ES-I3 (cell line): ENCODE measurements around the gene NCBP2L.

Source experiments
- H3K36me3 ChIP-seq: 2 replicates; pipeline ENCODE4 v1.6.1; 2013; ENCODE audit warnings: mild to moderate bottlenecking, low read length, control low read depth, moderate library complexity; ENCODE audit not compliant: insufficient read depth
- H3K4me1 ChIP-seq: 2 replicates; pipeline ENCODE4 v1.6.1; 2013; ENCODE audit warnings: mild to moderate bottlenecking, control low read depth, low read length; ENCODE audit not compliant: insufficient read depth
- H3K9ac ChIP-seq: 2 replicates; pipeline ENCODE4 v1.6.1; 2013; ENCODE audit warnings: low read depth, mild to moderate bottlenecking, low read length, moderate library complexity
- H3K9me3 ChIP-seq: 2 replicates; pipeline ENCODE4 v1.6.1; 2013; ENCODE audit warnings: mild to moderate bottlenecking, low read length, moderate library complexity; ENCODE audit not compliant: control insufficient read depth, insufficient read depth

Gene NCBP2L

DNA sequence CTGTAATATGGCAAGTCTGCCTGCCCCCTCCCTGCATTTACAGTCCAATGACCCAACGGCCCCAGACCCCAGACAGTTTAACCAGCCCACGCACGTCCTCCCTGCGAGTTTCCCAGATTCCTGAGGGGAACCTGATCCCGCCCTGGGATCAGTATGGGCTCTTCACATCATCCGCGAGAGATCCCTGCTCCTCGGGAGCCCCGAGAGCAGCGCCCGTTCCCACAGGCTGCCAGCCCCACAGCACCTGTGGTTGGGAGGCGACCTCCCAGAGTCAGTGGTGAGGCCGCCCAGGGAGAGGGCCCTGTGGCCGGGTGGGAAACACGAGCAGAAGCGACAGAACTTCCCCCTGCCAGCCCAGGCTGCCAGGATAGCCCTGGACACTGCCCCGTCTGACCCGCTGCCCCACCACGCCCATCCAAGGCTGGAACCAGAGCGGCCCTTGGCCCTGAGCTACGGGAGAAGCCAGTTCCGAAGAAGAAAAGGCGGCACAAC, 34.8 kb upstream of the NCBP2L start:
- H3K9ac ChIP-seq = peak overlapping the region; percentile 45
- H3K4me1 ChIP-seq = peaks cover 13% of the 10 kb centered on the region

DNA sequence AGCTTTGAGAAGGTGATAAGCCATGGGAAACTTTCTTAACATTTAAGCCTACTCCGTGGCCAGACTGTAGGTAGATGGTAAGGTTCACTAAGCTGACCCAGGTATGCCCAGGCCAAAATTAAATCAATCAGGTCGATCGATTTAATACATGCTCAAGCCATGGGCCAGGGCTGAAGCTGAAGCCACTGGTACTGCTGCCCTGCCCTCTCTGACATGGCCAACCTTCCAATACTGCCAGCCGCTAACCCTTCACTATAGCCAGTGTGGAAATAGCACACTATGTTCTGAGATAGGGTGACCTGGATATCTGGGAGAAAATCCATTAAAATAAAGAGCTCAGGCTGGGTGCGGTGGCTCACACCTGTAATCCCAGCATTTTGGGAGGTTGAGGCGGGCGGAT, 33.5 kb upstream of the NCBP2L start:
- Histone ChIP-seq H3K36me3 (no peaks in the 10 kb centered on the region), H3K9me3 (no peaks in the 10 kb centered on the region), H3K9ac (no peak overlapping the region), H3K4me1 (peaks cover 13% of the 10 kb centered on the region)

More for the DNA sequence above, 34.8 kb upstream of the NCBP2L start:
- H3K36me3 ChIP-seq = no peaks in the 10 kb centered on the region
- no peaks in the 10 kb centered on the region for H3K9me3 ChIP-seq

DNA sequence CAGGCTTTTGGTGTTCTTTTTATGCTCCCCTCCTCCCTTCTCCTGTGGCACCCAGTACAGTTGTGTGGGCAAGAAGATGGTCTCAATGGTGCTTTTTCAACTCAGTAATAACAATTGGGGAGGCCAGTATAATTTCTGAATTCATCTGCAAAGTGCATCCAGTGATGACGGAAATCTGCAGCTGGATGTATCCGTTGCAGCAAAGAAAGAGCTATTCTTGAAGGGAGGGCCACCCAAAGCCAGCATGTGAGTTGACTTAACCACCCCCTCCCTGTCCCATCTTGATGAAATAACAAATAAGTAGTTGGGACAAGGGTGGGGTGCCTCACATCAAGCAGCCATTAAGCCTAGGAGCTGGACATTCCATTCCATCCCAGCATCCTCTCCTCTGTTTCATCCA, 32.7 kb upstream of the NCBP2L start:
- no peaks in the 10 kb centered on the region for H3K36me3 ChIP-seq
- H3K9me3 ChIP-seq = no peaks in the 10 kb centered on the region
- peaks cover 13% of the 10 kb centered on the region for H3K4me1 ChIP-seq
- H3K9ac ChIP-seq = no peak overlapping the region

DNA sequence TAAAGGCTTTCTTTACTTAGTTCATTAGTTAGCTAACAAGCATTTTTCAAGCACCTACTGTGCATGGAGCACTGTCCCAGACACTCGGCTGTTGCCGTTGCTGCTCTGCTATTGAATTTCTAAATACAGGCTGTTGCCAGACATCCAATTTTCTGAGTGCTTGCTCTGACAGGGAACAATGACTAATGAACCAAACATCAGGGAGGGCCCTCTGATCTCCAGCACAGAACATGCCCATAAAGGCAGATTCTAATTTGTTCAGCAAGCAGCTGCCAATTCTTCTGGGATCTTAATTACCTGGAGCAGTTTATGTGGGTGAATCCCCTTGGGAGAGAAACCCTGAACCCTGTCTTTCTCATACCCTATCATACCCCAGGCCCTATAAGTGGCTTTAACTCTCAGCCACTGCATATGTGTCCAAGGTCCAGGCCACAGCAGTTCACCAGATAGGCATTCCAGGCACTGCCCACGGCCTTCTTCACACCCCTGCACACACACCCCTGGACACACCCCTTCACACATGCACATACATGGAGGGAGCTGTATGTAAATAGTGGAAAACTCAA, 29.9 kb upstream of the NCBP2L start:
- no peak overlapping the region for H3K9ac ChIP-seq
- H3K4me1 ChIP-seq = peaks cover 13% of the 10 kb centered on the region
- no peaks in the 10 kb centered on the region for H3K9me3 ChIP-seq
- H3K36me3 ChIP-seq = no peaks in the 10 kb centered on the region; the same call in 1 of the 2 replicates

DNA sequence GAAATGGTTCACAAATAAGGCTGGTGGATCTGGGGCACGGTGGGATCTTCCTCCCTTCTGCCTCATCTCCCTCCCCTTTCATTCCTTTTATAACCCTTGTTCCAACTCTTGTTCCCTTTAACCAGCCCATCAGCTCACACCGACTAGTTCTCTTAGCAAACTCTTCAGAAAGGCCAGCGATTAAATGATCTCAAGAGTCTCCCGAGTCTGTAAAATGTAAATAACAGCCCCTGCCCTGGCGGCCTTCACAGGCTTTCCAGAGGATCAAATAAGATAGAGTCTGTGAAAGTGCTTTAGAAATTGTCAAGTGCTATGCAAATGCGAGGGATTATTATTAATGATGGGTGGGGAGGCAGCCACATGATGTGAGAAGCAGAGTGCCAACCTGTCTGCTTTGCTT, 29.0 kb upstream of the NCBP2L start:
- H3K4me1 ChIP-seq = peaks cover 7% of the 10 kb centered on the region; the same call in 1 of the 2 replicates
- no peaks in the 10 kb centered on the region; the same call in 1 of the 2 replicates for H3K36me3 ChIP-seq
- no peaks in the 10 kb centered on the region for H3K9me3 ChIP-seq
- no peak overlapping the region for H3K9ac ChIP-seq

DNA sequence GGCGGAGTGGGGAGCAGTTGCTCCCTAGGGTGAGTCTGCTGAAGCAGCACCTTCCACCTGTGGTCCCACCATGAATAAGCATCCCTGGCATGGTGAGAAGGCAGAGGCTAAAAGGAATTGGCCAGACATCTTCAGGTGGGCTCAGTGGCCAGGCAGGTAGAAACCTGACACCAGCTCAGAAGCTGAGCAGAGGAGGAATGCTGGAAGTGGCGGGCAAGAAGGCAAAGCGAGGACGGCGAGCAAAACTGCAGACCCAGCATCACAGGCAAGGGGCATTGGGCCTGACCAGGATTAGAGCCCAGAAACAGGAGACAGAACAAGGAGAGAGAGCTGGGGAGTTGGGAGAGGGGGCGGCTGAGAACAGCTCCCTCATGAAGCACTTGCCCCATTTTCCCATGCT, 27.3 kb upstream of the NCBP2L start:
- no peak overlapping the region for H3K9ac ChIP-seq
- H3K4me1 ChIP-seq = peaks cover 7% of the 10 kb centered on the region; the same call in 1 of the 2 replicates
- H3K9me3 ChIP-seq = no peaks in the 10 kb centered on the region
- no peaks in the 10 kb centered on the region; the same call in 1 of the 2 replicates for H3K36me3 ChIP-seq

DNA sequence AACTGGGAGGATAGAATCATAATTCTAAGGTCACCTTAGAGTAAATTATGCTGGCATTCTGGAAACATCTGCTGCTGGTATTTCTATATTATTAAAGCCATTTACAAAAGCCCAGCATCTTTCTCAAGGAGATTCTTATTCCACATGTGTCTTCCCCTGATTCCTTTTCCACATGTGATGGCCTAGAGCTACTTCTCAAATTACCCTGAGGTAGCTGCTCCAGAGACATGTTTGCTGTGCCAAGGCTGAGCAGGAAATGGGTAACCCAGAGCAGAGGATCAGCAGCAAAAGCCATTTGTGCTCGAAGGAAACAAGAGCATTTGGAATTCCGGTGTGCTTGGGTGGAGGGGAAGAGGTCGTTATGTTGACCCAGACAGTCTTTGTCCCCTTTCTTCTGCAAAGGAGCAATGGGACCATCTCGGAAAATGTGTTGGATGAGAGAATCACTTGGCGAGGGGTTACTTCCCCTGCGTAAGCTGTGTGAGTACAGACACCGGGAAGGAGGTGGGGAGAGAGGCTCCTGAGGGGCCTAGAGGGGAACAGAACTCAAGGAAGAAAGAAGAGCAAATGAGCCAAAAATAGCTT, 26.6 kb upstream of the NCBP2L start:
- Histone ChIP-seq H3K9me3 (no peaks in the 10 kb centered on the region), H3K4me1 (peaks cover 7% of the 10 kb centered on the region; the same call in 1 of the 2 replicates), H3K9ac (no peak overlapping the region), H3K36me3 (no peaks in the 10 kb centered on the region; the same call in 1 of the 2 replicates)

DNA sequence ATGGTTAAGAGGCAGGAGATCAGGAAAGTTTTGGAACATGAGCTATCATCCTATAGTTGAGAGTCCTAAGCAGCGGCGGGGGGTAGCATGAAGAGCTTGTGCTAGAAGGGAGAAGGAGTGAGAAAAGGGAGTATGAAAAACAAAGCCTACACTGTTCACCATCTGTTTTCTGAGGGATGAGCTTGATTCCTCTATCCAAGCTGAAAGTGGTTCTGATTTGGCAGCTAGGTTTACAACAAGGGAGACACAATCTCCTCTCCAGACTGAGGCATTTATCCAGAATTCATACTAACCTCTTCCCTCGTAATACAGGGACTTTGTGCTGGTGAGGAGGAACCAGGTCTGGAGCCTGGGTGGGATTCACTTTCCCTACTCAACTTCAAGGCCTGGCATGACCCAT, 25.5 kb upstream of the NCBP2L start:
- H3K9ac ChIP-seq = no peak overlapping the region
- H3K4me1 ChIP-seq = peaks cover 7% of the 10 kb centered on the region; the same call in 1 of the 2 replicates
- no peaks in the 10 kb centered on the region; the same call in 1 of the 2 replicates for H3K36me3 ChIP-seq
- H3K9me3 ChIP-seq = no peaks in the 10 kb centered on the region

DNA sequence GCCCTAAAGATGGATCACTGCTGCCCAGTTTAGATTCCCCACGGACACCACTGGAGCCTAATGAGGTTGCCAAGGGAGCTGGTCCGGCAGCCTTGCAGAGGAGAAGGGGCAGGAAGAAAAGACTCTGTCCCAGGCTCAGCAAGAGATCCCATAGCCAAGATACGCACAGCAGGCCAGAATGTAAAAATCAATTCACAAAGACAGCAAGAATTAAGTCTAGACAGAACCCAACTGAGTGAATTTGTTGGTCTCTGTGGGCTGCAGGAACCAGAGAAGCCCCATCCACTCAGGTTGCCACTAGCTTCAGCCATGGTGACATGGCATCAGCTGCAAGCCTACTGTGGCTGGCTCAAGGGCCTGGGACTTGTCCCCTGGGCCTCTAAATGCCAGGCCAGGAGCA, 24.8 kb upstream of the NCBP2L start:
- Histone ChIP-seq H3K9ac (no peak overlapping the region), H3K4me1 (peaks cover 7% of the 10 kb centered on the region; the same call in 1 of the 2 replicates), H3K9me3 (no peaks in the 10 kb centered on the region), H3K36me3 (no peaks in the 10 kb centered on the region; the same call in 1 of the 2 replicates)

DNA sequence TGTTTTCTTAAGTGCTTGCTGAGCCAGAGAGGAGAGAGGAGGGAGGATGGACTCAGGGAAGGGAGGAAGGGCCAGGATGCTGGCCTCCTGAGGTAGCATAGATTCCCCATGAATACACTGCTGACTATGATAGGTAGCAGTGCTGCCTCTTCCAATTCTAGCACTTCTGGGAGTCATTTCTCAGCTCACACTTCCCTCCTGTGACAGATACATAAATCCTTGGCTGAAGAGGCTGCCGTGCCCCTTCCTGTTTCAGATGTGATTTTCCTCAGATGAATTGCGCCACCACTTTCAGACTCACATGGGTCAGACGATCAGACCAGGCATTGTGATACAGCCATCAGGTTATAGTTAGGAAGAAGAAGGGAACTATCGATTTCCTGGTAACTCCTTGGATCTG, 24.3 kb upstream of the NCBP2L start:
- Histone ChIP-seq H3K4me1 (peaks cover 7% of the 10 kb centered on the region; the same call in 1 of the 2 replicates), H3K9me3 (no peaks in the 10 kb centered on the region), H3K9ac (no peak overlapping the region), H3K36me3 (no peaks in the 10 kb centered on the region; the same call in 1 of the 2 replicates)

DNA sequence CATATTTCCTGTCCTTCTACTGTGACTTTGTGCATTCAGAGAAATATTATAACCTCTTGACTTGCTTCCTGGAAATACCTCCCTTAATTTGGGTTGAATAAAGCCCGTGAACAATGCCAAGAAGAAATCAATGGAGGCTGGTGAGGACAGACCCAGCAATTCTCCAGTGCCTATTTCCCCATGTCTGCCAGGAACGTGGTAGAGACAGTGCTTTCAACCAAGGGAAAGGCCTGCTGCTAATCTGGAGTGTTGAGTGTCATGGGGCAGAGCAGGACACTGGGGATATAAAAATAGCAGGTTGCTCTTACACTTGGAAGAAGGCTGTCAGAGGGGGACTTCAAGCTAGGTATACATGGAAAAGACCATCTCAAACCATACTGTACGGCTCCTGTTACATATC, 21.8 kb upstream of the NCBP2L start:
- H3K9ac ChIP-seq = no peak overlapping the region
- no peaks in the 10 kb centered on the region for H3K9me3 ChIP-seq
- peaks cover 7% of the 10 kb centered on the region; the same call in 1 of the 2 replicates for H3K4me1 ChIP-seq
- H3K36me3 ChIP-seq = no peaks in the 10 kb centered on the region; the same call in 1 of the 2 replicates

DNA sequence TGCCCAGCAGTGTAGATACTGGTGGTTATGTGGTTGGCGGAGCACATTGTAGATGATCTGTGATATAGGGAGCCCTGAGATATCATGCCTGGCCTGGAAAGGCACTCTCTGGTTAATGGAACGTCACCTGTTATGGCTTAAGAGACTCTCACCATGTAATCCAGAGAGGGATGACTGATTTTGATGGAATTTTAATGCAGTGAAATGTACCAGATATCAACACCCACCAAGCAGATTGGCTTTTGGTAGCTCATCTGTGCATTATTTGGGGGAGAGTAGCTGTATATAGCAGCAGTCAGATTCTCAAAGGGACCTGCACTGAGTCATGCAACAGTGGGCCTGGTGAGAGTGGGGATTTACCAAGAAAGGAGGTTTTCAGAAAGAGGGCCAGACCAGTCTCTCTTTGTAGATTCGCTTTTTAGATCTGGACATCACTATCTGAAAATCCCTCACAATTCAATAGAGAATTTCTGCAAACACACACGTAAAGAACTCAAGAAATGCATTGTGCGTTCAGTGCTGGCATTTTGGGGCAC, 19.2 kb upstream of the NCBP2L start:
- Histone ChIP-seq H3K4me1 (no peaks in the 10 kb centered on the region), H3K9ac (no peak overlapping the region)

DNA sequence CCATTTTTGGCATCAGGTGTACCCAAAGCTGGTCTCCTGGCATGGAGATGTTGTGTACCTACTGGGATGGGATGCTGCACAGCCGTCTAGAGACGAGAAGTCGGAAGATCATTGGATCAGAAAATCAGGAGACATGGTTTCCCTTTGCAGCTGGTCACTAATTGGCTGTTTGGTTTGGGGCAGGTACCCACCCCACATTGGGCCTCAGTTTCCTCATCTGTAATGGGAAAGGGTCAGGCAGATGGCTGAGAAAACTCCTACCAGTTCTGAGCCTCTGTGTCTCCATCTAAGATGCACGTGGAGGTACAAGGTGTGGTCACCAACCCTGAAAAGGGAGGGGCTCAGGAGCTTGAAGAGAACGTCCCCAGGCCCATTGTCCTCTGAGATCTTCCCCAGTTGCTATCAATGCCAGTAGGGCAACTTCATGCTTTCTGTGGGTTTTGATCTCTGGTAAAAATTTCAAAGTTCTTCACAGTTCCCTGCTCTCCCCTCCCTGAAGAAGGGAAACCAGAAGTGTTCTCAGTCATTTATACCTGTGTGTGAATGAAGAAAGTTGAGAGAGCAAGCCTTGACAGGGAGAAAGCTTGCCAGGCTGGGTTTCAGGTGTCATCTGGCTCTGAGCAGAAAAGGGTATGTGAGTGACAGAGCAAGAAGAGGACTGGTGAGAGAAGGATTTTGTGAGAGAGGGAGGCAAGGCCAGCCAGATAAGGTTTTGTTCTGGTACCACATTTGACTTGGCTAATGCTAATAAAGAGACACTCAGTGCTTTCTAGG, 17.0 kb upstream of the NCBP2L start:
- Histone ChIP-seq H3K4me1 (peaks cover 6% of the 10 kb centered on the region; the same call in 1 of the 2 replicates), H3K9me3 (no peaks in the 10 kb centered on the region), H3K36me3 (no peaks in the 10 kb centered on the region), H3K9ac (no peak overlapping the region)

More for the DNA sequence above, 19.2 kb upstream of the NCBP2L start:
- Histone ChIP-seq H3K36me3 (no peaks in the 10 kb centered on the region), H3K9me3 (no peaks in the 10 kb centered on the region)

DNA sequence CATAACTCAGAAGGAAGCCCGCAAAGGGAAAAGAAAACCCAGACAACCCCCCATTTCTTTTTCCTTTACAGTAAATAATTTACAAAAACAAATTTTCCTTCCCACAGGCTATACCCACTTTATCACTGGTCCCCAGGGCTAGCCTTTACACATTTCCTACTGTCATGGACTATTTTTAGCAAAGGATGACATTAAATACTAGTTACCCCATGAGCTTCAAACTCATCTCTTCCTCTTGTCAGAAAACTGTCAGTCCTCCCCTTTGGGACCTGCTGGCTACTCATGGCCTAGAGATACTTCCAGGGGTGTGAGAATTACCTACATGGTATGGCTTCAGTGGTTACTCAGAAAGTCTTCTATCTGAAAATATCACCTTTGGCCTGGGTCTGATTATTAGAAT, 13.9 kb upstream of the NCBP2L start:
- H3K36me3 ChIP-seq = no peaks in the 10 kb centered on the region
- no peak overlapping the region for H3K9ac ChIP-seq
- peaks cover 14% of the 10 kb centered on the region; the same call in 1 of the 2 replicates for H3K4me1 ChIP-seq
- no peaks in the 10 kb centered on the region for H3K9me3 ChIP-seq
